ENCODE results near the gene NLN.
"Not testable (repeated sequence)": the region's sequence is repeated elsewhere in the genome, so short reads cannot be mapped to it uniquely, and the experiment has no call there.

- not testable (repeated sequence) for TF ChIP-seq CTCF (IDR thresholded peaks at IDR 0.05); POLR2AphosphoS5 (IDR thresholded peaks at IDR 0.05; ENCODE audit: insufficient read depth in 1 of 2, low read depth in 1 of 2)
Observed at GRCh38 chr5:65847019-65847418, 125.0 kb downstream of the NLN start.
